GM21576 (cell line): ENCODE data around the gene POLE2.
"Not testable (repeated sequence)": the region's sequence is repeated elsewhere in the genome, so short reads cannot be mapped to it uniquely, and the experiment has no call there.

Source experiments
- ATAC-seq: cut with Tn5 transposase; IDR thresholded peaks from one replicate; pipeline ENCODE4 v1.9.1; 2021; ENCODE audit warnings: mild to moderate bottlenecking, moderate library complexity; ENCODE audit not compliant: unreplicated experiment

POLE2 gene

DNA sequence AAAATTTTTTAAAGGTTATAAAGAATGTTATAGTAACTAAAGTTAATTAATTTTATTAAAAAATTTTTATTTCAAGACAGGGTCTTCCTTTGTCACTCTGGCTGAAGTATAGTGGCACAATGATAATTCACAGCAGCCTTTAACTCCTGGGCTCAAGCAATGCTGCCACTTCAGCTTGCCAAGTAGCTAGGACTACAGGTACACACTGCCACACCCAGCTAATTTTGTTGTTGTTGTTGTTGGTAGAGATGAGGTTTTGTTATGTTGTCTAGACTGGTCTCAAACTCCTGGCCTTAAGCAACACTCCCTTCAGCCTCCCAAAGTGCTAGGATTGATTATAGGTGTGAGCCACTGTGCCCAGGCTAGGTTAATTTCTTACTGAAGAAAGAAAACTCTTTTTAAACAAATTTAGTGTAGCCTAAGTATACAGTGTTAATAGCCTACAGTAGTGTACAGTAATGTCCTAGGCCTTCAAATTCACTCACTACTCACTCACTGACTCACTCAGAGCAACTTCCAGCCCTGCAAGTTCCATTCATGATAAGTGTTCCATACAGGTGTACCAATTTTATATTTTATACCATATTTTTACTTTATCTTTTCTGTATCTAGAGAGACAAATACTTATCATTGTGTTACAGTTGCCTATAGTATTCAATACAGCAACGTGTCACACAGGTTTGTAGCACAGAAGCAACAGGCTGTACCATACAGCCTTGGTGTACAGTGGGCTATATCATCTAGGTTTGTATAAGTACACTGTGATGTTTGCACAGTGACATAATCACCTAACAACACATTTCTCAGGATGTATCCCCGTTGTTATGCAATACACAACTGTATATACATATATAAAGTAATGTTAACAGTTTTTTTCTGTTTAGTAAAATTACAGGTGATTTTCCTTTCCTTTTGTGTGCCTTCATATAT lies 28.2 kb downstream of the POLE2 start:
- no peak for ATAC-seq

DNA sequence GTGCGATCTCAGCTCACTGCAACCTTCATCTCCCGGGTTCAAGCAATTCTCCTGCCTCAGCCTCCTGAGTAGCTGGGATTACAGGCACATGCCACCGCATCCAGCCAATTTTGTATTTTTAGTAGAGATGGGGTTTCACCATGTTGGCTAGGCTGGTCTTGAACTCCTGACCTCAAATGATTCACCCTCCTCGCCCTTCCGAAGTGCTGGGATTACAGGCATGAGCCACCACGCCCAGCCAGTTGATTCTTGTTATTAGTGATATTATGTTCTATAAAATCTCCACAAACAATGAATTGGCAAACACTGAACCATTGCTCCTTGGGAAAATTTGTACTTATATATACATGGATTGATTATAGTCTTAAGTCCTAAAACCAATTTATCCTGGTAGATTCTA lies 30.5 kb downstream of the POLE2 start:
- ATAC-seq = not testable (repeated sequence)

DNA sequence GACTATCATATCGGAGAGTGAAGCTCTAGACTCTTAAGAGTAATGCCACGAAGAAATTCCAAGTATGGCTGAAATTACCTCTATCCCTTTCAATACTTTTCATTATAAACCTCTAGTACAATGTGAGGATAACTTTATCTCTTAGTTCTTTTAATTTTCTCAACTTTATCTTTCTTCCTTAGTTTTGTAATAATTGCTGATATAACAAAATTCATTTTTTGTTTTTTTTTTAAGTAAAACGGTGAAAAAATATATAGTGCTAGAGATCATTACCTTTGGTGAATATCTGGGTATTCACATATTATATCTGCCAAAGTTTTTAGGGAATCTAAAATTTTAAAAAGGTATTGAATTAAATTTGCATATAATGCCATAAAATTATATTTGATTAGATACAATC lies 33.5 kb downstream of the POLE2 start:
- ATAC-seq = no peak

DNA sequence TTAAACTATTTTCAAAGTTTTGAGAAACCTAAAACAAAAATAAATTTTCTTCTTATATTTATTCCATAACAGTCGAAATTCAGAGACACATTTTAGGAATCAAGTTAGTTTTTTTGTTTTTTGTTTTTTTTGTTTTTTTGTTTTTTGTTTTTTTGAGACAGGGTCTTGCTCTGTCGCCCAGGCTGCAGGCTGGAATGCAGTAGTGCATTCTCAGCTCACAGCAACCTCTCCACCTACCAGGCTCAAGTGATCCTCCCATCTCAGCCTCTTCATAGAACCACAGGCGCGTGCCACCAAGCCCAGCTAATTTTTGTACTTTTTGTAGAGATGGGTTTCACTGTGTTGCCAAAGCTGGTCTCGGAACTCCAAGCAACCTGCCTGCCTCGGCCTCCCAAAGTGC lies 34.5 kb downstream of the POLE2 start:
- no peak for ATAC-seq

GRCh38 chr14:49642163-49642562 lies 45.9 kb downstream of the POLE2 start:
- no peak for ATAC-seq

DNA sequence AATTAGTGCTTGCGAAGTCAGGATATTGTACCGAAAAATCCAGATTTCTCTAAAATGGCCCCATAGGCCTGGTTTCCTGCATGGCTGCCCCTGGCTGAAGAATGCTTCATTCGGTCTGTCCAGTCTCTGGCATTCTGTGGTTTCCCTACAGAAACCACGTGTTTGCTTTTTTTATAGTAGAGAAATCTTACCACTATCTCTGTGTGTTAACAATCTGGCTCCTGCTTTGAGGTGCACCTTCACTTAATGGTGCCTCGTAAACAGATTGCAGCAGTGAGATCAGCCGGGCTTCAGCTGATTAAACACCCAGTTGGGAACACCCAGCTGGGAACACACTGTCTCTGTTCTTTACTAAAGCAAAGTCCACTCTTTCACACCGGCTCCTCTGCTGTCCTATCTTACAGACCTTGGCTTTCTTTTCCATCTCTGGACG lies 46.3 kb downstream of the POLE2 start:
- ATAC-seq = no peak

GRCh38 chr14:49640540-49641417 lies 47.2 kb downstream of the POLE2 start:
- no peak for ATAC-seq

DNA sequence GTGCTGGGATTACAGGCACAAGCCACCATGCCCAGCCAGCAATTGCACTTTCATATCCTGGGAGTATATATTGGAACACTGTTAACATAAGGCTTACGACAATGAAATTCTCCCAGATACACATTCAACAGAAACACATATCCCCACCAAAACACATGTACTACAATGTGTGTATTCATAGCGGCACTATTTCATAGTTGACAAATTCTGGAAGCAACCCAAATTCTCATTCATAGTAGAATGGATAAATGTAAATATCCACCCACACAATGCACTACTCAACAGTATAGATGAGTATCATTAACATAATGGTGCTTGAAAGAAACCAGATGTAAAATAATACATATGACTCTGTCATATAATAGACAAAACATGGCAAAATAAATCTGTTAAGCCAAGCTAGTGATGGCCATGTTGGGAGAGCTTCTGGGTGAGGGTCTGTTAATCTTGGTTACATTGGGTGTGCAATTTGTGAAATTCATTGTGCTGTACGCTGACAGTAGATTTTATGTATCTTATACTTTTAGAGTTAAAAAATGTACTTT lies 50.4 kb downstream of the POLE2 start:
- no peak for ATAC-seq

- ATAC-seq = no peak
Measured at GRCh38 chr14:49636866-49637265, 51.1 kb downstream of the POLE2 start.

- ATAC-seq = peak; percentile 37
Measured at GRCh38 chr14:49634547-49635334, 53.3 kb downstream of the POLE2 start, which contains the start of gene DNAAF2. TSS of gene DNAAF2 (minus strand) at chr14:49635244. CDS start at chr14:49635149, 95 bp downstream.

DNA sequence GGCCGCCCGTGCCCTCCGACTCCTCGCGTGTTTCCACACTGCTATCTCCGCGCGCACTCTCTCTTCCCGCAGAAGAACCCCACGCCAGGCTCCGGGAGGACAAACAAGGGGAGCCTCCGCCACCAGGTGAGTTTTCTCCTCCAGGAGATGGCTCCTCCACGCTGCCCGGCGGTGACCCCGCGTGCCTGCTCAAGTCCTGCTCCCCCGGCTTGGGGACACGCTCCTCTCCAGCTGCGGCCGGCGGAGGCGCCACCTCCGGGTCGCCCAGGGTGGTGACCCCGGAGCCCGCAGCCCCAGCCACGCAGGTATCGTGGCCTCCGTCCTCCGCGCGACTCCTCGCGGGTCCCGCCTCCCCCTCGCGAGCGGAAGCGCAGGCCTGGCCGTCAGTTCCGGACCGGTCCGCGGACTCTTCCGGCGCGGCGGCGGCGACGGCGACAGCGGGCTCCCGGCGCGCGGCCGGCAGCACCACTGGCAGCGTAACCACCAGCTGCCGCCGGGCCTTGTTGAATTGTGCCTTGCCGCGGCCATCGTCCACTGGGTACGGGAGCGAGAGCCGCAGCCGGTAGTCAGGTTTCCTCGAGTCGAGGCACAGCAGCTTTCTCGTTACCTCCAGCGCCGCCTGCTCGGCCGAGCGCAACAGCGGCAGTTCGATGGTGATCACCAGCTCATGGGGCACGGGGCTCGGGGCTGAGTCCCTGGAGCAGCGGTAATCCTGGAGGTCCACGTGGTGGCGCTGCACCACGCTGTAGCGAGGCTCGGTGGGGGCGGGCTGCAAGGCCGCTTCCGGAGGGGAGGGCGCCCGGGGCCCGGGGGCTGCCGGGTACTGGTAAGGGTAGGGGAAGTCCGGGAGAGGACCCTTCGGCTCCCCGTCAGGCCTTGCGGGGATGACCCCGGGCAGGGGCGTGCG lies 54.1 kb downstream of the POLE2 start:
- ATAC-seq = peak; percentile 72

DNA sequence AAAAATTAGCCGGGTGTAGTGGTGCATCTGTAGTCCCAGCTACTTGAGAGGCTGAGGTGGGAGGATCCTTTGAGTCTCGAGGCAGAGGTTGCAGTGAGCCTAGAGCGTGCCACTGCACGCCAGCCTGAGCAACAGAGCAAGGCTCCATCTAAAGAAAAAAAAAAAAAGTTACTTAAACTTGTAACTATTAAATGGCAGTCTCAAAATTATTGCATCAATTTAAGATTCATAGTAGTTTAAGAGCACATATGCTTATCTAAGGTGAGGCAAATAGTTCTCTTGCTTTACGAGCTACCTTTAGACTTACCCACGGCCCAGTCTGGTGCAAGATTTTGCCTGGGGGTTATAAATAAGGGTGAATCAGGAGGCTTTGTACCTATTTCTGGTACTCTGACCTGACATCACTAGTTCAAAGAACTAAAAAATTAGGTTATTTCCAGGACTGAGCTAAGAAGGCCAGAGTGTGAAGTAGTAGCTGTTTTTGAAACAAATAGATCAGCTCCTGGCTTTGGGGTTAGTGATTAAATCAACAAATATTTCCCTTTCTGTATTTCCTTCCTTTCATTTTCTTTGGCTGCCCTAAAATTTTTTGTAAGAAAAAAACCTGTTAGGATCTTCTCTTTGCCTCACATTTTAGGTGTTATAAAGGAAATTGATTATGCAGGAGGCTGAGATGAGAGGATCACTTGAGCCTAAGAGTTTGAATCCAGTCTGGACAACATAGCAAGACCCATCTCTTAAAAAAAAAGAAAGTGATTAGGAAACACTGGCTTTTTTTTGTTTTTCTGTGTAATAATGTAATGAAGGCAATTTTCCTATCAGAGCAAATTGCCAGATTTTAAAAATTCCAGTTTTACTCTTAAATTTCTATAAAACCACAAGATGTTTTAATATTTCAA lies 63.8 kb downstream of the POLE2 start:
- ATAC-seq = no peak

GRCh38 chr14:49623387-49623786 lies 64.6 kb downstream of the POLE2 start:
- ATAC-seq = no peak

DNA sequence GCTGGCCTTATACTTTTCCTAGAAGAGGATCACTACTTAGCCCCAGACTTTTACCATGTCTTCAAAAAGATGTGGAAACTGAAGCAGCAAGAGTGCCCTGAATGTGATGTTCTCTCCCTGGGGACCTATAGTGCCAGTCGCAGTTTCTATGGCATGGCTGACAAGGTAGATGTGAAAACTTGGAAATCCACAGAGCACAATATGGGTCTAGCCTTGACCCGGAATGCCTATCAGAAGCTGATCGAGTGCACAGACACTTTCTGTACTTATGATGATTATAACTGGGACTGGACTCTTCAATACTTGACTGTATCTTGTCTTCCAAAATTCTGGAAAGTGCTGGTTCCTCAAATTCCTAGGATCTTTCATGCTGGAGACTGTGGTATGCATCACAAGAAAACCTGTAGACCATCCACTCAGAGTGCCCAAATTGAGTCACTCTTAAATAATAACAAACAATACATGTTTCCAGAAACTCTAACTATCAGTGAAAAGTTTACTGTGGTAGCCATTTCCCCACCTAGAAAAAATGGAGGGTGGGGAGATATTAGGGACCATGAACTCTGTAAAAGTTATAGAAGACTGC lies 65.9 kb downstream of the POLE2 start:
- ATAC-seq = no peak

DNA sequence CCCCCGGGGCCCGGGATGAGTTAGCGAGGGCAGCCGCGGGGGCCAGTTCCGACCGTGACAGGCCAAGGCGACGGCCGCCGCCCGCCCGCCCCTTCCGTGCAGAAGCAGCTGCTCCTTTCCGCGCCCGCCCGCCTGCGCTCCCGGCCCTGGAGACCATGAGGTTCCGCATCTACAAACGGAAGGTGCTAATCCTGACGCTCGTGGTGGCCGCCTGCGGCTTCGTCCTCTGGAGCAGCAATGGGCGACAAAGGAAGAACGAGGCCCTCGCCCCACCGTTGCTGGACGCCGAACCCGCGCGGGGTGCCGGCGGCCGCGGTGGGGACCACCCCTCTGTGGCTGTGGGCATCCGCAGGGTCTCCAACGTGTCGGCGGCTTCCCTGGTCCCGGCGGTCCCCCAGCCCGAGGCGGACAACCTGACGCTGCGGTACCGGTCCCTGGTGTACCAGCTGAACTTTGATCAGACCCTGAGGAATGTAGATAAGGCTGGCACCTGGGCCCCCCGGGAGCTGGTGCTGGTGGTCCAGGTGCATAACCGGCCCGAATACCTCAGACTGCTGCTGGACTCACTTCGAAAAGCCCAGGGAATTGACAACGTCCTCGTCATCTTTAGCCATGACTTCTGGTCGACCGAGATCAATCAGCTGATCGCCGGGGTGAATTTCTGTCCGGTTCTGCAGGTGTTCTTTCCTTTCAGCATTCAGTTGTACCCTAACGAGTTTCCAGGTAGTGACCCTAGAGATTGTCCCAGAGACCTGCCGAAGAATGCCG lies 66.7 kb downstream of the POLE2 start:
- ATAC-seq = peak; percentile 17

DNA sequence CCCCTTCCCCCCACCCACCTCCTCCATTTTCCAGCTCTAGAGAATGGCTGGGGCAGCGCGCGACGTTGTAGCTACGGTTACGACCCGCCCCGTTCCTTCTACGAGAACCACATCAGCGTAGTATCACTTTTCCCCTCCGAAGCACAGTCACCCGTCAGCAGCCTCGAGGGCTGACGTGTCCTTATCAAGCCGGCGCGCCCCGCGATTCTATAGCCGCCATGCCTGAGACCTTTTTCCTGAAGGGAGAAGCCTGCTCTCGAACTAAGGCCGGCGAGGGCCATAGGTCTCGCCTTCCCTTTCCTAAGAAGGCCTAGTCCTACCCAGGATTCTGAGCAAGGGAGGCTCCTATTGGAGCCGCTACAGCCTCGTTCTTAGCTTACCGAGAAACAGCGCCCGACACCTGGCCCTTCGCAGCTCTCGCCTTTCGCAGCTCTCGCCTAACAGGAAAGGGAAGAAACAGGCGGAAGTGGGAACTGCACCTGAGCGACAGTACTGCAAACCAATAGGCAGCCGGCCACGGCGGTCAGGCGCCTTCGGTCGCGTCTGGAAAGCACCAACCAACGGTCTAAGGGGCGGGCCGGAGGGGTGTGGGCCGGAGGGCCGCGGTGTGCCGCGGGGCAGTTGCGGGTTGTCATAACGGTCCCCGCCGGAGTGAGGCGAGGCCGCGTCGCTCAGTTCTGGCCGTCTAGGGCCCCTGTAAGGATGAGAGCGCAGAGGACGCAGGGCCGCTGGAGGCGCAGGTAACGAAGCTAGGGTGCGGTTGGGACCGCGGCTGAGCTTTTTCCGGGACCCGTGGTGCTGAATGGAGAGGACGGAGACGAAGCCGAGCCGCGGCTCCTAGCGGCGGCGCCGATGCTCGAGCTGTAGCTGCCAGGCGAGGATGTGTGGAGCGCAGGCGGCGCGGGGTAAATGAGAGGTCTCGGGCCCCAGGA lies 67.6 kb downstream of the POLE2 start, which contains the start of the genes MGAT2 and RPL36AL:
MGAT2 (plus strand) TSS at position 618 of the 932 bp plus-strand sequence. CDS start 470 bp downstream, outside the sequence.
RPL36AL (minus strand) TSS at position 445 of the 932 bp plus-strand sequence. CDS start 1,522 bp downstream, outside the sequence.
- ATAC-seq = peak; percentile 89
